ENCODE results near the gene TCTN1. TPM values are rescaled to one million over a fixed set of nuclear protein-coding genes. Genes with fewer than 3 reads are reported as not detected.

The TCTN1 gene
- total and polyA plus RNA-seq, 9 of the 15 experiments (the other 6 are each of a cell fraction or from before 2014, with no cell fraction given): 0.32 to 12.5 (median 4.0) TPM

DNA sequence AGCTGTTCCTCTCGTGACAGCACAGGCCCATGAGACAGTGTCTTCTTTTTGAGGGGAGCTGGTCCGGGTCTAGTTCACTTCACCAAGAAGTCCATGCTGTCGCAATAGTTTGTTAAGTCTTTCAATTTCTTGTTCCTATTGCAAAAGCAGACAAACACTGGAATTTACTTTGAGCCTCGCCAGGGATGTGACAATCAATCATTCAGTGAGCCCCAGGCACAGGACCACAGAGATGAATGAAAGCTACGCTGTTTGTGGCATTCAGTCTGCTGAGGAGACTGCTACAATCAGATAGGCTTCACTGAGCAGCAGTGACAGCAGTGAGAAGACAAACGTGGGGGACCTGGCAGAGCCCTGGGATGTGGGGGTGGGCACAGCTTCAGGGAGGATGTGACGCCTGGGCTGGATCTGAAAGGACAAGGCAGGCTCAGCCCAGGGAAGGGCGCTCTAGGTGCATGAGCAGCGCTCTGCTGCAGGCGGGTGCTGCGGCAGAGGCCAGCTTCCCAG, 35.5 kb downstream of the TCTN1 start:
- Histone ChIP-seq H3K4me1 (replicated peaks in 1 of 2; ENCODE audit: control insufficient read depth in 2 of 2, insufficient read depth in 2 of 2, low read length in 2 of 2) (no peaks in the 10 kb centered on the region), H4K20me1 (replicated peaks; ENCODE audit: control insufficient read depth, insufficient read depth, low read length) (no peaks in the 10 kb centered on the region), H3K9me1 (ENCODE audit: control insufficient read depth, insufficient read depth, low read length) (no peaks in the 10 kb centered on the region), H3K27ac (ENCODE audit: extremely low read depth, low read depth, low read length) (no peak overlapping the region), H3K27me3 (ENCODE audit: control insufficient read depth in 2 of 2, insufficient read depth in 2 of 2, low read length in 2 of 2) (peaks cover 12 to 34% of the 10 kb centered on the region in 2 experiments; a peak in 4 of 5 replicates), H3K4me3 (no peak overlapping the region), H3K4me2 (ENCODE audit: insufficient read depth, low read length) (no peak overlapping the region), H3K9ac (ENCODE audit: insufficient read depth in 1 of 2, low read depth in 2 of 2, low read length in 2 of 2) (no peak overlapping the region), H3K36me3 (ENCODE audit: control insufficient read depth, insufficient read depth, low read length) (no peaks in the 10 kb centered on the region), H3K79me2 (ENCODE audit: control insufficient read depth, insufficient read depth, low read length) (no peaks in the 10 kb centered on the region), H3K9me3 (replicated peaks; ENCODE audit: control insufficient read depth, insufficient read depth, low read depth, low read length) (no peaks in the 10 kb centered on the region), H2AFZ (ENCODE audit: low read depth, low read length) (no peak overlapping the region)
- 18% methylated on average over 11 of the region's 11 CpGs for WGBS (ENCODE audit: insufficient coverage, low coverage, missing lambda C conversion rate)
- no TSS peak for BruUV-seq (replicated peaks)
- POLR2A ChIA-PET: interaction anchor here (0.7 to 1.1 kb wide), 2 partner anchors 9 to 27 kb away, joined by 4 read pairs; no protein-coding TSS in a partner anchor
- ATAC-seq (peak; percentile 91), FAIRE-seq (no peak), DNase-seq (ENCODE audit: extremely low read depth in 1 of 4, low spot score in 3 of 4) (peak in 1 of 4 experiments; percentile 43)
- intact Hi-C loops (cut with micrococcal nuclease): loop anchor here (1.0 to 2.0 kb wide), 2 partner anchors 49 to 177 kb away; no protein-coding TSS in a partner anchor
- in situ Hi-C loops (cut with MboI): no loop called here
- CTCF ChIA-PET (ENCODE audit: low intra/inter-chr PET ratio): interaction anchor here (1.4 kb wide), 1 partner anchor 177 kb away, joined by 4 read pairs; no protein-coding TSS in a partner anchor
- TF ChIP-seq TCF7L2 (IDR thresholded peaks at IDR 0.05; ENCODE audit: low read depth, low read length) (no peak), FOS (IDR thresholded peaks at IDR 0.05; ENCODE audit: extremely low read depth, insufficient read length) (no peak), MXI1 (IDR thresholded peaks at IDR 0.05; ENCODE audit: low read depth, low read length) (no peak), ZNF217 (CRISPR knock-in tag; IDR thresholded peaks at IDR 0.05) (no peak)
- TF ChIP-seq, protein P1, sequence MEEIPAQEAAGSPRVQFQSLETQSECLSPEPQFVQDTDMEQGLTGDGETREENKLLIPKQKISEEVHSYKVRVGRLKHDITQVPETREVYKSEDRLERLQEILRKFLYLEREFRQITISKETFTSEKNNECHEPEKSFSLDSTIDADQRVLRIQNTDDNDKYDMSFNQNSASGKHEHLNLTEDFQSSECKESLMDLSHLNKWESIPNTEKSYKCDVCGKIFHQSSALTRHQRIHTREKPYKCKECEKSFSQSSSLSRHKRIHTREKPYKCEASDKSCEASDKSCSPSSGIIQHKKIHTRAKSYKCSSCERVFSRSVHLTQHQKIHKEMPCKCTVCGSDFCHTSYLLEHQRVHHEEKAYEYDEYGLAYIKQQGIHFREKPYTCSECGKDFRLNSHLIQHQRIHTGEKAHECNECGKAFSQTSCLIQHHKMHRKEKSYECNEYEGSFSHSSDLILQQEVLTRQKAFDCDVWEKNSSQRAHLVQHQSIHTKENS (CRISPR knock-in tag; IDR thresholded peaks at IDR 0.05): no peak
- TF ChIP-seq, protein P2, sequence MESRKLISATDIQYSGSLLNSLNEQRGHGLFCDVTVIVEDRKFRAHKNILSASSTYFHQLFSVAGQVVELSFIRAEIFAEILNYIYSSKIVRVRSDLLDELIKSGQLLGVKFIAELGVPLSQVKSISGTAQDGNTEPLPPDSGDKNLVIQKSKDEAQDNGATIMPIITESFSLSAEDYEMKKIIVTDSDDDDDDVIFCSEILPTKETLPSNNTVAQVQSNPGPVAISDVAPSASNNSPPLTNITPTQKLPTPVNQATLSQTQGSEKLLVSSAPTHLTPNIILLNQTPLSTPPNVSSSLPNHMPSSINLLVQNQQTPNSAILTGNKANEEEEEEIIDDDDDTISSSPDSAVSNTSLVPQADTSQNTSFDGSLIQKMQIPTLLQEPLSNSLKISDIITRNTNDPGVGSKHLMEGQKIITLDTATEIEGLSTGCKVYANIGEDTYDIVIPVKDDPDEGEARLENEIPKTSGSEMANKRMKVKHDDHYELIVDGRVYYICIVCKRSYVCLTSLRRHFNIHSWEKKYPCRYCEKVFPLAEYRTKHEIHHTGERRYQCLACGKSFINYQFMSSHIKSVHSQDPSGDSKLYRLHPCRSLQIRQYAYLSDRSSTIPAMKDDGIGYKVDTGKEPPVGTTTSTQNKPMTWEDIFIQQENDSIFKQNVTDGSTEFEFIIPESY (CRISPR knock-in tag; IDR thresholded peaks at IDR 0.05): peak; percentile 69; the same call in 1 of the 2 replicates
- TF ChIP-seq, protein P3, sequence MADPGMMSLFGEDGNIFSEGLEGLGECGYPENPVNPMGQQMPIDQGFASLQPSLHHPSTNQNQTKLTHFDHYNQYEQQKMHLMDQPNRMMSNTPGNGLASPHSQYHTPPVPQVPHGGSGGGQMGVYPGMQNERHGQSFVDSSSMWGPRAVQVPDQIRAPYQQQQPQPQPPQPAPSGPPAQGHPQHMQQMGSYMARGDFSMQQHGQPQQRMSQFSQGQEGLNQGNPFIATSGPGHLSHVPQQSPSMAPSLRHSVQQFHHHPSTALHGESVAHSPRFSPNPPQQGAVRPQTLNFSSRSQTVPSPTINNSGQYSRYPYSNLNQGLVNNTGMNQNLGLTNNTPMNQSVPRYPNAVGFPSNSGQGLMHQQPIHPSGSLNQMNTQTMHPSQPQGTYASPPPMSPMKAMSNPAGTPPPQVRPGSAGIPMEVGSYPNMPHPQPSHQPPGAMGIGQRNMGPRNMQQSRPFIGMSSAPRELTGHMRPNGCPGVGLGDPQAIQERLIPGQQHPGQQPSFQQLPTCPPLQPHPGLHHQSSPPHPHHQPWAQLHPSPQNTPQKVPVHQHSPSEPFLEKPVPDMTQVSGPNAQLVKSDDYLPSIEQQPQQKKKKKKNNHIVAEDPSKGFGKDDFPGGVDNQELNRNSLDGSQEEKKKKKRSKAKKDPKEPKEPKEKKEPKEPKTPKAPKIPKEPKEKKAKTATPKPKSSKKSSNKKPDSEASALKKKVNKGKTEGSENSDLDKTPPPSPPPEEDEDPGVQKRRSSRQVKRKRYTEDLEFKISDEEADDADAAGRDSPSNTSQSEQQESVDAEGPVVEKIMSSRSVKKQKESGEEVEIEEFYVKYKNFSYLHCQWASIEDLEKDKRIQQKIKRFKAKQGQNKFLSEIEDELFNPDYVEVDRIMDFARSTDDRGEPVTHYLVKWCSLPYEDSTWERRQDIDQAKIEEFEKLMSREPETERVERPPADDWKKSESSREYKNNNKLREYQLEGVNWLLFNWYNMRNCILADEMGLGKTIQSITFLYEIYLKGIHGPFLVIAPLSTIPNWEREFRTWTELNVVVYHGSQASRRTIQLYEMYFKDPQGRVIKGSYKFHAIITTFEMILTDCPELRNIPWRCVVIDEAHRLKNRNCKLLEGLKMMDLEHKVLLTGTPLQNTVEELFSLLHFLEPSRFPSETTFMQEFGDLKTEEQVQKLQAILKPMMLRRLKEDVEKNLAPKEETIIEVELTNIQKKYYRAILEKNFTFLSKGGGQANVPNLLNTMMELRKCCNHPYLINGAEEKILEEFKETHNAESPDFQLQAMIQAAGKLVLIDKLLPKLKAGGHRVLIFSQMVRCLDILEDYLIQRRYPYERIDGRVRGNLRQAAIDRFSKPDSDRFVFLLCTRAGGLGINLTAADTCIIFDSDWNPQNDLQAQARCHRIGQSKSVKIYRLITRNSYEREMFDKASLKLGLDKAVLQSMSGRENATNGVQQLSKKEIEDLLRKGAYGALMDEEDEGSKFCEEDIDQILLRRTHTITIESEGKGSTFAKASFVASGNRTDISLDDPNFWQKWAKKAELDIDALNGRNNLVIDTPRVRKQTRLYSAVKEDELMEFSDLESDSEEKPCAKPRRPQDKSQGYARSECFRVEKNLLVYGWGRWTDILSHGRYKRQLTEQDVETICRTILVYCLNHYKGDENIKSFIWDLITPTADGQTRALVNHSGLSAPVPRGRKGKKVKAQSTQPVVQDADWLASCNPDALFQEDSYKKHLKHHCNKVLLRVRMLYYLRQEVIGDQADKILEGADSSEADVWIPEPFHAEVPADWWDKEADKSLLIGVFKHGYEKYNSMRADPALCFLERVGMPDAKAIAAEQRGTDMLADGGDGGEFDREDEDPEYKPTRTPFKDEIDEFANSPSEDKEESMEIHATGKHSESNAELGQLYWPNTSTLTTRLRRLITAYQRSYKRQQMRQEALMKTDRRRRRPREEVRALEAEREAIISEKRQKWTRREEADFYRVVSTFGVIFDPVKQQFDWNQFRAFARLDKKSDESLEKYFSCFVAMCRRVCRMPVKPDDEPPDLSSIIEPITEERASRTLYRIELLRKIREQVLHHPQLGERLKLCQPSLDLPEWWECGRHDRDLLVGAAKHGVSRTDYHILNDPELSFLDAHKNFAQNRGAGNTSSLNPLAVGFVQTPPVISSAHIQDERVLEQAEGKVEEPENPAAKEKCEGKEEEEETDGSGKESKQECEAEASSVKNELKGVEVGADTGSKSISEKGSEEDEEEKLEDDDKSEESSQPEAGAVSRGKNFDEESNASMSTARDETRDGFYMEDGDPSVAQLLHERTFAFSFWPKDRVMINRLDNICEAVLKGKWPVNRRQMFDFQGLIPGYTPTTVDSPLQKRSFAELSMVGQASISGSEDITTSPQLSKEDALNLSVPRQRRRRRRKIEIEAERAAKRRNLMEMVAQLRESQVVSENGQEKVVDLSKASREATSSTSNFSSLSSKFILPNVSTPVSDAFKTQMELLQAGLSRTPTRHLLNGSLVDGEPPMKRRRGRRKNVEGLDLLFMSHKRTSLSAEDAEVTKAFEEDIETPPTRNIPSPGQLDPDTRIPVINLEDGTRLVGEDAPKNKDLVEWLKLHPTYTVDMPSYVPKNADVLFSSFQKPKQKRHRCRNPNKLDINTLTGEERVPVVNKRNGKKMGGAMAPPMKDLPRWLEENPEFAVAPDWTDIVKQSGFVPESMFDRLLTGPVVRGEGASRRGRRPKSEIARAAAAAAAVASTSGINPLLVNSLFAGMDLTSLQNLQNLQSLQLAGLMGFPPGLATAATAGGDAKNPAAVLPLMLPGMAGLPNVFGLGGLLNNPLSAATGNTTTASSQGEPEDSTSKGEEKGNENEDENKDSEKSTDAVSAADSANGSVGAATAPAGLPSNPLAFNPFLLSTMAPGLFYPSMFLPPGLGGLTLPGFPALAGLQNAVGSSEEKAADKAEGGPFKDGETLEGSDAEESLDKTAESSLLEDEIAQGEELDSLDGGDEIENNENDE (IDR thresholded peaks at IDR 0.05; ENCODE audit: low read depth, low read length): no peak
